GM12872 (cell line): ENCODE data around the gene MAP2K5.

Experiments used
- TF ChIP-seq, protein P1 (sequence below): IDR thresholded peaks from 3 replicates; pipeline ENCODE4 v1.5.1; 2011; ENCODE audit warnings: low read depth, mild to moderate bottlenecking, low read length, moderate library complexity; ENCODE audit not compliant: insufficient read depth

MAP2K5 gene

DNA sequence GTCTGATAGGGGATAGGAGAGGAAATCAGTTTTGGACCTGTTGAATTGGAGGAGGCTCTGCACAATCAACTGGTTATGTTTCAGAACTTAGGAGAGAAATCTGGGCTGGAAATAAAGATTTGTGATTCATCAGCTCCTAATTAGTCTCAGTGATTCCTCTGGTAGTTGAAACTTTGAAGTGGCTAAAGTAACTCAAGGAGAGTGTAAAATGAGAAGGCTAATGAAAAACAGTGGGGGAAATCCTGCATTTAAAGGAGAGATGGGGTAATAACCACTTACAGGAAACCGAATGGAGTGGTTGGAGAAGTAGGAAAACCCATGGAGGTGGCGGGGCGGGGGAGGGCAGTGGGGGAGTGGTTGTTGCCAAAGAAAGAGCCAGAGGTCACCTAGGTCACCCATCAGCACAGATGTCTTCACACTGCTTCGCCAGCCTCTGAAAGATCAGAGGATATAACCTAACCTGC, 32.6 kb downstream of the MAP2K5 start:
- TF ChIP-seq, protein P1, sequence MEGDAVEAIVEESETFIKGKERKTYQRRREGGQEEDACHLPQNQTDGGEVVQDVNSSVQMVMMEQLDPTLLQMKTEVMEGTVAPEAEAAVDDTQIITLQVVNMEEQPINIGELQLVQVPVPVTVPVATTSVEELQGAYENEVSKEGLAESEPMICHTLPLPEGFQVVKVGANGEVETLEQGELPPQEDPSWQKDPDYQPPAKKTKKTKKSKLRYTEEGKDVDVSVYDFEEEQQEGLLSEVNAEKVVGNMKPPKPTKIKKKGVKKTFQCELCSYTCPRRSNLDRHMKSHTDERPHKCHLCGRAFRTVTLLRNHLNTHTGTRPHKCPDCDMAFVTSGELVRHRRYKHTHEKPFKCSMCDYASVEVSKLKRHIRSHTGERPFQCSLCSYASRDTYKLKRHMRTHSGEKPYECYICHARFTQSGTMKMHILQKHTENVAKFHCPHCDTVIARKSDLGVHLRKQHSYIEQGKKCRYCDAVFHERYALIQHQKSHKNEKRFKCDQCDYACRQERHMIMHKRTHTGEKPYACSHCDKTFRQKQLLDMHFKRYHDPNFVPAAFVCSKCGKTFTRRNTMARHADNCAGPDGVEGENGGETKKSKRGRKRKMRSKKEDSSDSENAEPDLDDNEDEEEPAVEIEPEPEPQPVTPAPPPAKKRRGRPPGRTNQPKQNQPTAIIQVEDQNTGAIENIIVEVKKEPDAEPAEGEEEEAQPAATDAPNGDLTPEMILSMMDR = no peak

DNA sequence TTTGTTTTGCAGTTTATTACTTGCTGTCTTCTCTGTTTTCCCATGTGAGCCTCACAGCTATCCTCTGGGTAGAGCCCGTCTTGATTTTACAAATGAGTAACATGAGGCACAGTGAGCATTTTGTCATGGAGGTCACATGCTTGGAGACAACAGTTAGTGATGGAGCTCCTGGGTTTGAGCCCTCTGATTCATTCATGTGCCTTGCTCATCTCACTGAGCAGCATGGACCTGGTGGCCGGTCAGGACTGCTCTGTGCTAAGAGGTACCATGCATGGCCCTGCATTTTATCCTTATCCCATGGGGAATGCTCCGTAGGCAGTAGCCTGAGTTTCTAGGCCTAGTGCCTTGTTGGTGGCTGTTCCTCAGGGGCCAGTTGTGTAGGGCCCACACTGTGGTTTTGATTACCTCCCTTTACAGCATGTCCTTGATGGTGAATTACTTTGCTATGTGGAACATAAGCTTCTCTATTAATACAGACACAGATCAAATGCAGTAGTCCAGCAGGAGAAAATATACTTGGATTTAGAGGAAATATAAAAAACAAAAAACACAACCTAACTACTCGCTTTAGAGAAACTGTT, 35.6 kb downstream of the MAP2K5 start:
- TF ChIP-seq, protein P1 = no peak

DNA sequence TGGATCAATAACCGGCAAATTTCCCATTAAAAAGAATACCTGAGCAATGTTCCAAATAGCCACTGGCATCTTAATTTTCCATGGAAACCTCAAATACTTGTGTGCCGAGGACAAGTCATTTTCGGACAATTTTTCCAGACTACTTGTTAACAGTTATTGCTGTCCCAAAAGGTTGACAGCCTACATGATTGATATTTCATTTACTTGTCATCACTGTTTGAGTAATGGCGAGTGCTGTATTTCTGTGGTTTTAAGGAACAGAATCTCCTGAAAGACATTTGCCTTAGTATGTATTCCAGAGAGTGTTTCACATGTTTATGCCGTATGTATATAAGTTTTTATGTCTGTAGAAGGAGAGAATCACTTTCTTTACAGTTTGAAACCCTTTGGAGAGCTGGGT, 36.7 kb downstream of the MAP2K5 start:
- TF ChIP-seq, protein P1 = no peak

DNA sequence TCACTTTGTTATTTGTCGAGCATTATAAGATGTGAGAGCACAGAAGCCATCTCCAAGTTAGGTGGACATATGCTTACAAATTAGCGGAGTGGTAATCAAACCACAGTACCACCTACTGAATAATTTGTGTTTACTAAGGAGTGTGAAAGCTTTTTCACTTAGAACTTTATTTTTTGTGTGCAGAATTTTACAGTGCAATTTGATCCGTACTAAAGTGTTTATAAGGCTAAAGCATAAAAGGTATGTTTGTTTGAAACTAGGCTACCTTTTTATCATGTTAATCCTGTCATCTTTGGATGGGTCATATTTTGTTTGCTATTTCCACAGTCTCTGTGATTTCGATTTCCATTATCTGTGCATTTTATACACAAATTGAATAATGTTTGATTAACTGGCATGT, 37.5 kb downstream of the MAP2K5 start:
- TF ChIP-seq, protein P1 = no peak

DNA sequence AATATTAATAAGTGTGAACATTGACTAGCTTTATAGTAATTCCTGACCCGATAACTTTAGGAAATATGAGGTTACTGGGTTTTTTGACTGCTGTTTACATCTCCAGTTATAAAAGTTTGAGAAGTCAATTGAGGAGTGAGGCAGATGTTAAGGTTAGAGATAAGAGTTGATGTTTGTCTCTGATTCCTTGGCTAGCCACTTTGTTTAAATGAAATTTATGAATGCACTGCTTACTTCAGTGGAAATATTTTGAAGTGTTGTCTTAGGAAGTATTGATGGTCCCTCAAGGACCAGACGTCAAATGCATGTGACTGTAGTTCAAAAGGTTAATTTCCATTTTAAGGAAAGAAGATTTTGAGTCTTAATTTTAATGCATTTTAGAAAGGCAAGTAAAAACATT, 41.7 kb downstream of the MAP2K5 start:
- TF ChIP-seq, protein P1 = no peak

DNA sequence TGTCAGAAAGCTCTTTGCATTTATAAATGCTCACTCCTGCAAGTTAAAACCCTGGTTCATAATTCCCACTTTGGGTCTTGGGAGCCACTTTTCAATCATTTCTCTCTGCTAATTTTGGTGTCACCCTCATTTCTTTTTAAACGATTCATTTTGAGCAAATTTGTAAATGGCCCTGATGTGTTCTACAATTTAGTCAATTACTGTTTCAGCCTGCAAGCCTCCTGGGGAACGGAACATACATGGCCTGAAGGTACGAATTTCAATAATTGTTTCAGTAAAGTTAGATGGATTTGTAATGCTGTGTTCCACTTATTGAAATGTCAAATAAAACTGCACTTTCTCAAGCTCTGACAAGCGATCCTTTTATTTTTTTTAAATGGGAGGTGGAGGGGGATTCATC, 43.2 kb downstream of the MAP2K5 start:
- TF ChIP-seq, protein P1 = no peak

DNA sequence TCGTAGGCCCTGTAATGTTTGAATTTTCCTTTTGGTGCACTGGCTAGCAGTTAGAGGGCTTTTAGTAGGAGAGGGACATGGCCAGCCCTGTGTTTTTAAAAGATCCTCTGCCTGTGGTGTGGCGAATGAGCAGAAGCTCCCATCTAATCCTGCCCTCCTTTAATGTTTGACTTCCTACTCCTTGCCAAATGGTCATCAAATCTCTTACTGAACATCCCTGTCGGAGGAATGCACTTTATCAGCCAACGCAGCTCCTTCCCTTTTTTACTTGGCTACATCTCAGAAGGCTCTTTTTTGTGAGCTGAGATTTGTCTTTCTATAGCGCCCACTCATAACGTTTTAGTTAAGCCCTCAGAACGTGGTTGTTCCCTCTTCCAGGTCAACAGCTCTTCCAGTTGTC, 44.8 kb downstream of the MAP2K5 start:
- TF ChIP-seq, protein P1 = no peak
